Stimulated activated CD4-positive, alpha-beta T cell treated with anti-CD3 and anti-CD28 coated beads, Interleukin-15, amount 100 ng/mL, for 24 hours (primary cell): ENCODE data around the gene PTPRR.

ENCODE experiments used
- DNase-seq: peaks from one replicate; pipeline ENCODE4 v3.0.0-alpha.2; 2020

Gene PTPRR

GRCh38 chr12:70788774-70789173 lies 131.8 kb downstream of the PTPRR start:
- no peak for DNase-seq

GRCh38 chr12:70787612-70788011 lies 132.9 kb downstream of the PTPRR start:
- DNase-seq: no peak

DNA sequence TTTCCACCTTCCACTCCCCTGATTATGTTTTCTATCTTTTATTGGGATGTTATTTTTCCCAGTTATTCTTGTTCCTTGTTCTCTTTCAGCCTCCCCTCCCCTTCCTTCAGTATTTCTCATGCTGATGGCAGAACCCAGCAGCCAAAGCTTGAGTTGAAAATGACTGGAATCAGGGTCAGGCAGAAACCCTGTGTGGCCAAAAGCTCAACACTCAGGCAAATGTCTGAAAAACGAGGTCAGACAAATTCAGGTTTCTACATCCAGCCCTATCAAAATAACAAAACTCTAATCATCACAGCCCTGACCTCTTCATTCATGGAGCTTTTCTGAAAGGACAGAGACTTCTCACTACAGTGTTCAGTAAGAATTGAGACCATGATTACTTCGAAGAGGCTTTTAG lies 134.6 kb downstream of the PTPRR start:
- DNase-seq: no peak

- no peak for DNase-seq
Observed at GRCh38 chr12:70784042-70784668, 136.4 kb downstream of the PTPRR start.

- DNase-seq: no peak
Observed at GRCh38 chr12:70783455-70783854, 137.1 kb downstream of the PTPRR start.

- no peak for DNase-seq
Observed at GRCh38 chr12:70779250-70779649, 141.3 kb downstream of the PTPRR start.

DNA sequence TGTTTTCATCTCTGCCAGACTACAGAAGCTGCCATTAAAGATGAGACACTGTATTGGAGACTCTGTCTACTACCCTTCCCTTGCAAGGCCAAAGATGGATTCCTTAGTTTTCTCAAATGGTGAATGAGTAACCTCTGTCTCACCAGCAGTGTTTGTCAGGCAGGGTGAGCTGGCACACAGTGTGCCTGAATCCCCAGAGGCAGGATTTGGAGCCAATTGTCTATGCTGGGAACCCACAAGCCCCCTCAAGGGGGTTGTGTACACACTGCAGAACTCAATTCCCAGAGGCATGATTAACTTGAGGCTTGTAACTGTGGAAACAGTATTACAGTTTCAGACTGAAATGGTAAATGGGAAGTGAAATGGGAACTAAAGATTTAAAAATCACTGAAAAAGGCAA lies 146.5 kb downstream of the PTPRR start:
- no peak for DNase-seq

DNA sequence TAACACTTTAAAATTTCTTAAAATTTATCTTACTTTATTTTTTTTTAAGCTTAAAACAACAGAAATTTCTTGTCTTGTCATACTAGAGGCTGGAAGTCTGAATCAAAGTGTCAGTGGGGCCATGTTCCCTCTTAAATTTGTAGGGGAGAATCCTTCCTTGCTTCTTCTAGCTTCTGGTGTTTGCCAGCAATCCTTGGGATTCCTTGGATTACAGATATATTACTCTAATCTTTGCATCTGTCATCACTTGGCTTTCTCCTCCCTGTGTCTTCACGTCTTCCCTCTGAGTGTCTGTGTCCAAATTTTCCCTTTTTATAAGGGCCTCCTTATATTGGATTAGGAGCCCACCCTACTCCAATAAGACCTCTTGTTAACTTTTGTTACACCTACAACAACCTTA lies 147.7 kb downstream of the PTPRR start:
- no peak for DNase-seq

DNA sequence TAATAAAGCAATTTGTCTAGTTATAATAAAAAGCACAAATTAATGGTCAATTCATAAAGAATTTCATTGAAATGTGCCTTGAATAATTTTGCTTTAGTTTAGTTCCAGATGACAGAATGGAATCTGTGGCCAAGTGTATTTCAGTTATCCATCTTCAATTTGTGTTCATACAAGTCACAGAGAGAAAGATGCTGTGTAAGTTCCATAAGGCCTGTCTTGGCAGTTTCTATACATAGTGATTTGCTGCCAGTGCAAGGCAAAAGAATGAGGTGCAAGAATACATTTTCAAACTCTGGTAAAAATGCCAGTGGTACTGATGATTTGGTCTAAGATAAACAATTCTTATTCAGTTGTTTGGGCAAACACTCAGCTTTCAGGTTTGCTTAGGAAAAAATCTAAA lies 149.0 kb downstream of the PTPRR start:
- DNase-seq: no peak

GRCh38 chr12:70763666-70764065 lies 156.9 kb downstream of the PTPRR start:
- DNase-seq: no peak

DNA sequence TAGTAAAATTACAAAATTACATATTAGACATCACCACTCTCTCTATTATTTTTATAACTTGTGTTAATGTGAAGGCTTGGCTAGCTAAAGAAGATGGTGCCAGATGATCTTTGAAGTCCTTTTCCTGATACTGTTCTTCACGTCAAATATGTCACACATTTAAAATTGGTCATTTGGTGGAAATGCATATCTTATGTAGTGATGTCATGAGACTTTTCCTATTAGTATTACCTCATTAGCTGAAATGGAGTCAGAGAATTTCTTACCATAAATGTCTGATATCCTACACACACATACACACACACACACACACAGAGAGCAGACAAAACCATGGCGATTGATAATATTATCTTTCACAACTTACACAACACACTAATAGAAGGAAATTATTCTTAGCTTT lies 158.5 kb downstream of the PTPRR start:
- no peak for DNase-seq

- DNase-seq: no peak
Observed at GRCh38 chr12:70759161-70759918, 161.2 kb downstream of the PTPRR start.

GRCh38 chr12:70758494-70758845 lies 162.1 kb downstream of the PTPRR start:
- DNase-seq: no peak

GRCh38 chr12:70757830-70758493 lies 162.6 kb downstream of the PTPRR start:
- DNase-seq: no peak

- DNase-seq: no peak
Observed at GRCh38 chr12:70756791-70757190, 163.7 kb downstream of the PTPRR start.

DNA sequence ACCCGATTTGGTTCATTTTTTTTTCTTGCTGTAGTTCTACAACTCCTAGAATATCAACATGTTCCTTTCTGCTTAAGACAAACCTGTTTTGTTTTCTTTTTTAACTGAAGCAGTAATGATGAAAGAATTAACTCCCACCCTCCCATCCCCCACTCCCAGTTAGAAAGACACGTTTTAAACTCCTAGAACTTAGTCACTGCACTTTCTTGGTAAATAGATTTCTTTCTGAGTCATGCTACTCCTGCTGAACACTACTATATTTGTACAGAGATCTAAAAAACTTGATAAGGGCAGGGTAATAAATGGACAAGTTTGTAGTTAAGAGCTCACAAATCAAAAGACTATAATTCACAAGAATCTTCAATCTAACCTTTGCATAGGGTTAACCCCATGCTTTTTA lies 164.4 kb downstream of the PTPRR start:
- DNase-seq: no peak

GRCh38 chr12:70754330-70754741 lies 166.2 kb downstream of the PTPRR start:
- no peak for DNase-seq

DNA sequence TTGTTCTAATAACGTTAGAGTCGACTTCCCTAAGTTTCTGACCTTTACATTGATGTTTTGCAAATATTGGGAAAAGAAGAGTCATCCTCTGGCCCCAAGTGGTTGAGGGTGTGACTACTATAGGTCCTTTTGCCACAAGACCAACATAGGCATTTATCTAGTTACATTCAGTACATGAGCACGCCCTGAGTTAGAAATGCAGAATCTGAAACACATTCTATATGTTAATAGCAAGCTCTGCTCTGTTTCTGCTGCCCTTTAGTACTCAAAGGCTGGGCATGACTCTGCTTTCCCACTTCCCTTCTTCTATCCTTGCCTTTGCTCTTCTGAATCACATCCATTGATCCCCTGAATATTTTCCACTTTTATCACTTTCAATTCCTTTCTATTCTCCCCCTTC lies 168.2 kb downstream of the PTPRR start:
- DNase-seq: no peak

GRCh38 chr12:70749931-70750330 lies 170.6 kb downstream of the PTPRR start:
- DNase-seq: no peak

GRCh38 chr12:70748809-70749208 lies 171.7 kb downstream of the PTPRR start:
- DNase-seq: no peak

DNA sequence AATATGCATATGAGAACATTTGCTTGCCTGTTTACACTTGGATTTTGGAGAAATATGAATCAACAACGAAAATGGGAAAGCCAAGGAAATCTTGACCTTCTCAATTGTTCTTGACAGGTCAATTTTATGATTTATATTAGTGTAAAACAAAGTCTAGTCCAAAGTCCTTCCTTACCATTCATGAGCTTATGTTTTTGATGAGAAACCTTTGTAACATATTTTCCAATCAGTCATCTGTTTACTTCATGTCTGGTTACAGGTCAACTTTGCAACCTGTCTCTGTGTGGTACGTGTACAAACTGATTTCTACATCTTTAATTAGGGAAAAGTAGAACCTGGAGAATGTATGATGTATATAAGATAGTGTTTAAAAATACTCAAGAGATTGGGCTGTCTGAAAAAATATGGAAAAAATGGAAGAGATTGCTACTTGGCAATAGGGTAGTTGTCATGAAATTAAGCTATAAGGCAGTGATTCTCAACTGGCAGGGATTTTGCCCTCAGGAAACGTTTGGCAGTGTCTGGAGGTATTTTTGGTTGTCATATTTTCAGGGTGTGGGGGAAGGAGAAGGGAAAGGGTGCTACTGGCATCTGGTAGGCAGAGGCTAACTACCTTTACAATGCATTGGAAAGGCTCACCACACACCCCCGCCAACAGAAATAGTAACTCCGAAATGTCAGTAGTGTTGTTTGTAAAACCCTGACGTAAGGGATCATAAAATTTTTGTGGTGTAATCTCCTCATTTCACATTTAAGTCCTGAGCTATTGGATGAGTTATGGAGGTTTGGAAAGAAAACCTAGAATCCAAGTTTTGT lies 172.9 kb downstream of the PTPRR start:
- DNase-seq: no peak

- DNase-seq: no peak
Observed at GRCh38 chr12:70745048-70745447, 175.5 kb downstream of the PTPRR start.

- no peak for DNase-seq
Observed at GRCh38 chr12:70744178-70744577, 176.4 kb downstream of the PTPRR start.
